SU-DHL-6 (cell line): ENCODE results near the gene CHRNB1.
"Not testable (repeated sequence)": the region's sequence is repeated elsewhere in the genome, so short reads cannot be mapped to it uniquely, and the experiment has no call there.

Source experiments
- EZH2phosphoT487 ChIP-seq: fragments of 200-600 bp; sonication (generic), shearing (Covaris generic); conservative IDR thresholded peaks from 2 replicates; pipeline ENCODE4 v1.6.1; 2018; ENCODE audit warnings: mild to moderate bottlenecking, antibody characterized with exemption, low read length, moderate library complexity, mixed read lengths
- TF ChIP-seq, protein P1 (sequence below): fragments of 200-600 bp; sonication (generic); IDR thresholded peaks from one replicate; pipeline ENCODE4 v1.5.1; 2017; ENCODE audit warnings: antibody characterized with exemption, mild to moderate bottlenecking, low read length, moderate library complexity; ENCODE audit not compliant: insufficient read depth, poor library complexity, severe bottlenecking

DNA sequence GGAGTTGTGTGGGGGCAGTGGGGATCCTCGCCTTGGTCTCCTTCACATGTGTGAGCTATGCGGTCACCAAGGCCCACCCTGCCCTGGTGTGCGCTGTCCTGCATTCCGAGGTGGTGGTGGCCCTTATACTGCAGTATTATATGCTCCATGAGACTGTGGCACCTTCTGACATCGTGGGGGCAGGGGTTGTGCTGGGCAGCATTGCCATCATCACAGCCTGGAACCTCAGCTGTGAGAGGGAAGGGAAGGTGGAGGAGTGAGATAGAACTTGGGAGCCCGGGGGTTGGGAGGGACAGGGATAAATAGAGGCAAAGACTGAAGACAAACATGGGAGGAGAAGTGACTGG lies 37.9 kb downstream of the CHRNB1 start:
- TF ChIP-seq, protein P1, sequence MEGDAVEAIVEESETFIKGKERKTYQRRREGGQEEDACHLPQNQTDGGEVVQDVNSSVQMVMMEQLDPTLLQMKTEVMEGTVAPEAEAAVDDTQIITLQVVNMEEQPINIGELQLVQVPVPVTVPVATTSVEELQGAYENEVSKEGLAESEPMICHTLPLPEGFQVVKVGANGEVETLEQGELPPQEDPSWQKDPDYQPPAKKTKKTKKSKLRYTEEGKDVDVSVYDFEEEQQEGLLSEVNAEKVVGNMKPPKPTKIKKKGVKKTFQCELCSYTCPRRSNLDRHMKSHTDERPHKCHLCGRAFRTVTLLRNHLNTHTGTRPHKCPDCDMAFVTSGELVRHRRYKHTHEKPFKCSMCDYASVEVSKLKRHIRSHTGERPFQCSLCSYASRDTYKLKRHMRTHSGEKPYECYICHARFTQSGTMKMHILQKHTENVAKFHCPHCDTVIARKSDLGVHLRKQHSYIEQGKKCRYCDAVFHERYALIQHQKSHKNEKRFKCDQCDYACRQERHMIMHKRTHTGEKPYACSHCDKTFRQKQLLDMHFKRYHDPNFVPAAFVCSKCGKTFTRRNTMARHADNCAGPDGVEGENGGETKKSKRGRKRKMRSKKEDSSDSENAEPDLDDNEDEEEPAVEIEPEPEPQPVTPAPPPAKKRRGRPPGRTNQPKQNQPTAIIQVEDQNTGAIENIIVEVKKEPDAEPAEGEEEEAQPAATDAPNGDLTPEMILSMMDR: not testable (repeated sequence)
- not testable (repeated sequence) for TF ChIP-seq EZH2phosphoT487
